Measurements from ENCODE around the gene TYK2.

The TYK2 gene

DNA sequence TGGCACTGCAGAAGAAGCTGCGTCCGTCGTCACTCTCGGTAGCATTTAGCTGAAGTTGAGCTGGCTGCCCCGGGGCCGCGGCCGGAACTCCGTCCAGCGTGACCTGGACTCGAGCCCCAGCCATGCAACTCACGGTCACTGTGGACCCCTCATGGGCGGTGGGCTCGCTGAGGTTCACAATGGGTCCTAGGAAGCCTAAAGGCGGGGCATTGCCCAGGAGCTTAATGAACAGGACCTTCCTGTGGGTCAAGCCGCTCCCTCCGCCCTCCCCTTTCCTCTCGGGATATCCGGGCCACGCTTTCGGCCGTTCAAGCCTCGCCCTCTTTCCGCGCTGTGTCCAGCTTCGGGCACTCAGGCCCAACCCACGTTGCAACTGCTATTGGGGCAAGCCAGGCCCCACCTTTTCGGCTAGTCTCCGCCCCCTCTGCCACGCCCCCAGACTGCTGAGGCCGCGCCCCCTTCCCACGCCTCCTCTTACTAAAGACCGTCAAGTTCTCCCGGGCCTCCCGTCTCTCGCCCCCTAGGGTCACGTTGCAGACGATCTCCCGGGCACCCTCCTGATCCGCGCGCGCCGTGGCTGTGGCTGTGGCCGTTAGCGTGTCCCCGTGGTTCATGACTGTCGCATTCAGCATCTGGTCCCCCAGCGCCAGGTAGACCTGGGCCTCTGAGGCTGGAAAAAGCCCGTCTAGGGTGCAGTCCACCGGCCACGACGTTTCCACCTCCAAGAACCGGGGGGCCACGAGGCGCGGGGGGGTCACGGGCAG is 45.6 kb downstream of the TYK2 start:
- TF ChIP-seq CTCF (IDR thresholded peaks at IDR 0.05; ENCODE audit: control insufficient read depth, insufficient read depth, low read depth, low read length, missing control alignments) = peak; percentile 15
- peak overlapping the region; percentile 86 for H3K4me3 ChIP-seq (ENCODE audit: control insufficient read depth, low read depth, low read length)
- DNase-seq (ENCODE audit: low read depth) = peak; percentile 76

DNA sequence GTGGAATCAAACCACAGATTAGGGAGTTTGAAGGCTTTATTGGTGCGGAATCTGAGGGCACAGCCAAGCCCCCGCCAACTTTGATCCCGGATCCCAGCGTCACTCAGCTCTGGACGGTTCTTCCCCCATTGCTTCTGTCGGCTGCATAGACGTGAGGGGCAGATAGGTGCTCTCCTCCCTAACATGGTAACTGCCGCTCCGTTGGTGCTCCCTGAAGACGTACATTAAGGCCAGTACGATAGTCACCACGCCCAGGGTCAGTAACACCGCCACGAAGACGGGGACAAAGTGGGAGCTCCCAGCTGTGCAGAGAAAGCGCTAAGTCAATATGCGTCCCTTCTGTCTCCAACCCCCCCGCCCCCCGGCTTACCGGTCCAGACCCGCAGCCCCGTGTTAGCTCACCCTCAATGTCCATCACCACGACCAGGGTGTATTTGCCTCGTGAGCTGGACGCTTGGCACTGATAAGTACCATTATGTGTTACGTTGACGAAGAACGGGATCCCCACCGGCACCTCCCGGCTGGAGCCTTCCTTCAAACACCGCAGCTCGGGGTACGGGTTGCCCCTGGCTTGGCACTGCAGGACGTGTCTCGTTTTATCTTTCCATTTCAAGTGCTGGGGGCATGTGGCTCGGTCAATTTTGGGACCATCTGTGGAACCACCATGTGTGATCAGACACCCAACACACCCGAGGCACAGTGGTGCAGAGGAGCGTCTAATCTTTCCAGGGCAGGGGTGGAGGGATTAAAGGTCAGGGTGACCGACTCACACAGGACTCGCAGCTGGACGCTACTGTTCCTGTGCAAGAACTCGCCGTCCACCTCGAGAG is 46.4 kb downstream of the TYK2 start:
- no peak for TF ChIP-seq CTCF (IDR thresholded peaks at IDR 0.05; ENCODE audit: control insufficient read depth, insufficient read depth, low read depth, low read length, missing control alignments)
- peak overlapping the region; percentile 86 for H3K4me3 ChIP-seq (ENCODE audit: control insufficient read depth, low read depth, low read length)
- no peak for DNase-seq (ENCODE audit: low read depth)

GRCh38 chr19:10332965-10333757 is 47.2 kb downstream of the TYK2 start, which contains the start of gene RAVER1:
Gene RAVER1 (minus strand): TSS chr19:10333529. CDS start chr19:10333507, 22 bp downstream.
- DNase-seq (ENCODE audit: low read depth) = peak; percentile 86
- no peak for TF ChIP-seq CTCF (IDR thresholded peaks at IDR 0.05; ENCODE audit: control insufficient read depth, insufficient read depth, low read depth, low read length, missing control alignments)
- peak within 1 kb of the TSS; percentile 86 for H3K4me3 ChIP-seq (ENCODE audit: control insufficient read depth, low read depth, low read length)

DNA sequence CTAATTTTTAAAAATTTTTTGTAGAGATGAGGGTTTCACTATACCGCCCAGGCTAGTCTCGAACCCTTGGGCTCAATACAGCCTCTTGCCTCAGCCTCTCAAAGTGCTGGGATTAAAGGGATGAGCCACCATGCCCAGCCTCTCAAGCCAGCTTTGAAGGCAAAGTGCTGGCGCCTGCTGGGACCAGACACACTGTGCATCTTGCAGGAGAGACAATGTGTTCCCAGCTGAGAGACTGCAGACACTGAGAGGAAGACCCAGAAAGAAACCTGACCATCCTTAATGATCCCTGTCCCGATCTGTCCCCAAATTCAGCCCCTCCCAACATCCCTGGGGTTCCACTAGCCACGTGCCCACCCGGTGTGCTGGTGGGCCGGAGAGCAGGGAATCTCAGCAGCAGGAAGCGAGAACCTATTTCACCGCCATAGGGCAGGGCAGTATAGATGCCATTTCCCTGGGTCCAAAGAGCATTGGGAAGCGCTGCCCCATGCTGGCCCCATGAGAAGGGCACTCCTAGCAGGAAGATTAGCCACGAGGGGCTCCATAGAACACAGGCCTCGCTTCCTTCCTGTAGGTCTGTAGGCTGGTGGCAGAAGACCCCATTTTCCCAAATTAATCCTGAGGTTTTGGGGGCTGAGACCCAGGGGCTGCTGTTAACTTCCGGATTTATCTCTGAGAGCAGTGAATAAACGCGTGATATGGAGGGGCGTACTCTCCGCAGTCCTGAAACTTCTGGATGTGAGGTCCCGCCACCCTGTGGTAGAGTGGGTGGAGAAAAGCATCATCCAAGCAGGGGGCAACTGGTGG is 48.0 kb downstream of the TYK2 start:
- peak; percentile 24 for TF ChIP-seq CTCF (IDR thresholded peaks at IDR 0.05; ENCODE audit: control insufficient read depth, insufficient read depth, low read depth, low read length, missing control alignments)
- peak overlapping the region; percentile 86 for H3K4me3 ChIP-seq (ENCODE audit: control insufficient read depth, low read depth, low read length)
- DNase-seq (ENCODE audit: low read depth) = no peak

DNA sequence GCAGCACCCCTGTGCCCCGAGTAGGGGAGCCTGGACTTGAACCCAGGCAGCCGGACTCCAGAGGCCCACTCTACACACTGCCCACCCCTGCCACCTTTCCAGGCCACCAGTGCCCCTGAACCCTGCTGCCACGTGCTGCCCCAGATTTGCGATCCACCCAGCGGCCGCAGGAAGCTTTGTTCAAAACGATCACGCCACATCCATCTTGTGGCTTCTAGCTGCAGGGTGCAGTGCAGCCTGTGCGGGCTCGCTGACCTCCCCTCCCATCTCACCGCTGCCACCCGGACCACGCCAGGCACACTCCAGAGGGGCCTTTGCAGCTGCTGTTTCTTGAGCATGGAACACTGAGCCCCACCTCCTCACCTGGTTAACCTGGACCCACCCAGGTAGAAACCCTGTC is 50.8 kb downstream of the TYK2 start:
- DNase-seq (ENCODE audit: low read depth) = no peak
- no peak overlapping the region for H3K4me3 ChIP-seq (ENCODE audit: control insufficient read depth, low read depth, low read length)
- TF ChIP-seq CTCF (IDR thresholded peaks at IDR 0.05; ENCODE audit: control insufficient read depth, insufficient read depth, low read depth, low read length, missing control alignments) = no peak
